ENCODE results near the gene PLEKHA8.

The PLEKHA8 gene

GRCh38 chr7:30034501-30034900 is 6.3 kb downstream of the PLEKHA8 start:
- Histone ChIP-seq H4K8ac (ENCODE audit: low read depth, low read length) (no peak overlapping the region), H4K91ac (ENCODE audit: low read depth, low read length) (no peak overlapping the region), H3K9me3 (ENCODE audit: insufficient read depth, low read depth, low read length) (no peaks in the 10 kb centered on the region), H3K79me2 (ENCODE audit: control insufficient read depth, insufficient read depth, low read length, poor library complexity) (peaks cover 4% of the 10 kb centered on the region), H2BK5ac (ENCODE audit: low read depth, low read length, poor library complexity) (no peak overlapping the region), H3K14ac (ENCODE audit: low read length) (no peak overlapping the region), H3K36me3 (ENCODE audit: control insufficient read depth in 1 of 2, insufficient read depth in 2 of 2, low read length in 2 of 2) (peaks cover 0 to 2% of the 10 kb centered on the region in 2 experiments), H2AFZ (ENCODE audit: insufficient read depth, low read length, poor library complexity) (no peak overlapping the region), H3K27me3 (ENCODE audit: insufficient read depth, low read length) (no peaks in the 10 kb centered on the region), H3K23ac (ENCODE audit: low read length) (no peak overlapping the region), H3K79me1 (ENCODE audit: low read length) (no peaks in the 10 kb centered on the region), H3K4me2 (ENCODE audit: low read length) (no peak overlapping the region), H2BK120ac (ENCODE audit: insufficient read depth, low read length, poor library complexity) (no peak overlapping the region), H3K18ac (ENCODE audit: low read length) (no peak overlapping the region), H4K12ac (ENCODE audit: low read depth, low read length) (no peak overlapping the region), H2AK5ac (ENCODE audit: low read length) (no peak overlapping the region), H3K27ac (ENCODE audit: low read depth, low read length) (no peak overlapping the region), H3K4me1 (ENCODE audit: control insufficient read depth in 1 of 2, insufficient read depth in 2 of 2, low read length in 2 of 2) (peaks cover 2 to 4% of the 10 kb centered on the region in 2 experiments), H3K4ac (ENCODE audit: low read depth, low read length) (no peak overlapping the region), H3K4me3 (ENCODE audit: low read depth, low read length) (no peak overlapping the region), H3K9ac (ENCODE audit: low read length) (no peak overlapping the region), H2BK12ac (ENCODE audit: low read length) (no peak overlapping the region)
- no CpG with 5 or more reads among the region's 3 CpGs for WGBS (ENCODE audit: extremely low coverage, insufficient coverage, insufficient read length)
- DNase-seq, result no peak

GRCh38 chr7:30036220-30036619 is 8.0 kb downstream of the PLEKHA8 start:
- Histone ChIP-seq H2BK5ac (ENCODE audit: low read depth, low read length, poor library complexity) (no peak overlapping the region), H3K4me3 (ENCODE audit: low read depth, low read length) (no peak overlapping the region), H2AFZ (ENCODE audit: insufficient read depth, low read length, poor library complexity) (no peak overlapping the region), H3K14ac (ENCODE audit: low read length) (no peak overlapping the region), H2BK12ac (ENCODE audit: low read length) (no peak overlapping the region), H3K27ac (ENCODE audit: low read depth, low read length) (no peak overlapping the region), H3K36me3 (ENCODE audit: control insufficient read depth in 1 of 2, insufficient read depth in 2 of 2, low read length in 2 of 2) (peaks cover 0 to 2% of the 10 kb centered on the region in 2 experiments), H3K9ac (ENCODE audit: low read length) (no peak overlapping the region), H3K79me2 (ENCODE audit: control insufficient read depth, insufficient read depth, low read length, poor library complexity) (peaks cover 2% of the 10 kb centered on the region), H3K4me2 (ENCODE audit: low read length) (no peak overlapping the region), H3K4ac (ENCODE audit: low read depth, low read length) (no peak overlapping the region), H3K4me1 (ENCODE audit: control insufficient read depth in 1 of 2, insufficient read depth in 2 of 2, low read length in 2 of 2) (peaks cover under 1 to 4% of the 10 kb centered on the region in 2 experiments), H3K23ac (ENCODE audit: low read length) (no peak overlapping the region), H4K12ac (ENCODE audit: low read depth, low read length) (no peak overlapping the region), H4K8ac (ENCODE audit: low read depth, low read length) (no peak overlapping the region), H4K91ac (ENCODE audit: low read depth, low read length) (no peak overlapping the region), H2BK120ac (ENCODE audit: insufficient read depth, low read length, poor library complexity) (no peak overlapping the region), H3K27me3 (ENCODE audit: insufficient read depth, low read length) (no peaks in the 10 kb centered on the region), H3K79me1 (ENCODE audit: low read length) (no peaks in the 10 kb centered on the region), H3K9me3 (ENCODE audit: insufficient read depth, low read depth, low read length) (no peaks in the 10 kb centered on the region), H3K18ac (ENCODE audit: low read length) (no peak overlapping the region), H2AK5ac (ENCODE audit: low read length) (no peak overlapping the region)
- WGBS (ENCODE audit: extremely low coverage, insufficient coverage, insufficient read length), result no CpG with 5 or more reads among the region's 2 CpGs
- peak in 1 of 2 donors; percentile 75 for DNase-seq

- H2BK12ac ChIP-seq (ENCODE audit: low read length), result no peak overlapping the region
- H3K4me3 ChIP-seq (ENCODE audit: low read depth, low read length), result no peak overlapping the region
- no peak overlapping the region for H3K27ac ChIP-seq (ENCODE audit: low read depth, low read length)
- H2AK5ac ChIP-seq (ENCODE audit: low read length), result no peak overlapping the region
- H4K12ac ChIP-seq (ENCODE audit: low read depth, low read length), result no peak overlapping the region
- H3K79me1 ChIP-seq (ENCODE audit: low read length), result no peaks in the 10 kb centered on the region
- H3K36me3 ChIP-seq (ENCODE audit: control insufficient read depth in 1 of 2, insufficient read depth in 2 of 2, low read length in 2 of 2), result peaks cover 0 to 2% of the 10 kb centered on the region in 2 experiments
- WGBS (ENCODE audit: extremely low coverage, insufficient coverage, insufficient read length), result no CpG with 5 or more reads among the region's 3 CpGs
- H3K4me2 ChIP-seq (ENCODE audit: low read length), result no peak overlapping the region
- no peak overlapping the region for H3K9ac ChIP-seq (ENCODE audit: low read length)
- no peak overlapping the region for H3K18ac ChIP-seq (ENCODE audit: low read length)
- no peaks in the 10 kb centered on the region for H3K79me2 ChIP-seq (ENCODE audit: control insufficient read depth, insufficient read depth, low read length, poor library complexity)
- no peak overlapping the region for H3K23ac ChIP-seq (ENCODE audit: low read length)
- DNase-seq, result no peak
- H3K4ac ChIP-seq (ENCODE audit: low read depth, low read length), result no peak overlapping the region
- no peak overlapping the region for H3K14ac ChIP-seq (ENCODE audit: low read length)
- no peak overlapping the region for H4K8ac ChIP-seq (ENCODE audit: low read depth, low read length)
- no peak overlapping the region for H4K91ac ChIP-seq (ENCODE audit: low read depth, low read length)
- H3K27me3 ChIP-seq (ENCODE audit: insufficient read depth, low read length), result no peaks in the 10 kb centered on the region
- H2BK5ac ChIP-seq (ENCODE audit: low read depth, low read length, poor library complexity), result no peak overlapping the region
- no peak overlapping the region for H2AFZ ChIP-seq (ENCODE audit: insufficient read depth, low read length, poor library complexity)
- H3K4me1 ChIP-seq (ENCODE audit: control insufficient read depth in 1 of 2, insufficient read depth in 2 of 2, low read length in 2 of 2), result peaks cover 3 to 5% of the 10 kb centered on the region in 2 experiments
- H3K9me3 ChIP-seq (ENCODE audit: insufficient read depth, low read depth, low read length), result no peaks in the 10 kb centered on the region
- no peak overlapping the region for H2BK120ac ChIP-seq (ENCODE audit: insufficient read depth, low read length, poor library complexity)
Measured at GRCh38 chr7:30038196-30038980, 10.2 kb downstream of the PLEKHA8 start.

GRCh38 chr7:30040938-30041337 is 12.7 kb downstream of the PLEKHA8 start:
- no peak overlapping the region for H2BK5ac ChIP-seq (ENCODE audit: low read depth, low read length, poor library complexity)
- peaks cover 3 to 5% of the 10 kb centered on the region in 2 experiments for H3K4me1 ChIP-seq (ENCODE audit: control insufficient read depth in 1 of 2, insufficient read depth in 2 of 2, low read length in 2 of 2)
- H3K36me3 ChIP-seq (ENCODE audit: control insufficient read depth in 1 of 2, insufficient read depth in 2 of 2, low read length in 2 of 2), result peaks cover 2 to 4% of the 10 kb centered on the region in 2 experiments
- H3K79me2 ChIP-seq (ENCODE audit: control insufficient read depth, insufficient read depth, low read length, poor library complexity), result no peaks in the 10 kb centered on the region
- no peak overlapping the region for H3K23ac ChIP-seq (ENCODE audit: low read length)
- H3K14ac ChIP-seq (ENCODE audit: low read length), result no peak overlapping the region
- H2BK120ac ChIP-seq (ENCODE audit: insufficient read depth, low read length, poor library complexity), result no peak overlapping the region
- H2BK12ac ChIP-seq (ENCODE audit: low read length), result no peak overlapping the region
- H2AK5ac ChIP-seq (ENCODE audit: low read length), result no peak overlapping the region
- H4K12ac ChIP-seq (ENCODE audit: low read depth, low read length), result no peak overlapping the region
- no peak for DNase-seq
- H3K4me2 ChIP-seq (ENCODE audit: low read length), result no peak overlapping the region
- no peak overlapping the region for H3K4ac ChIP-seq (ENCODE audit: low read depth, low read length)
- H4K8ac ChIP-seq (ENCODE audit: low read depth, low read length), result no peak overlapping the region
- H2AFZ ChIP-seq (ENCODE audit: insufficient read depth, low read length, poor library complexity), result no peak overlapping the region
- no peak overlapping the region for H3K18ac ChIP-seq (ENCODE audit: low read length)
- H3K9ac ChIP-seq (ENCODE audit: low read length), result no peak overlapping the region
- no peak overlapping the region for H3K4me3 ChIP-seq (ENCODE audit: low read depth, low read length)
- H3K9me3 ChIP-seq (ENCODE audit: insufficient read depth, low read depth, low read length), result no peaks in the 10 kb centered on the region
- H3K79me1 ChIP-seq (ENCODE audit: low read length), result no peaks in the 10 kb centered on the region
- no peaks in the 10 kb centered on the region for H3K27me3 ChIP-seq (ENCODE audit: insufficient read depth, low read length)
- no peak overlapping the region for H3K27ac ChIP-seq (ENCODE audit: low read depth, low read length)
- no peak overlapping the region for H4K91ac ChIP-seq (ENCODE audit: low read depth, low read length)
